Stimulated activated CD4-positive, alpha-beta T cell treated with anti-CD3 and anti-CD28 coated beads, Interleukin-2, amount 100 ng/mL, for 4 hours (primary cell): ENCODE results near the gene FAM167B.
"Not testable (repeated sequence)": the region's sequence is repeated elsewhere in the genome, so short reads cannot be mapped to it uniquely, and the experiment has no call there.

Source experiments
- DNase-seq: peaks from one replicate; pipeline ENCODE4 v3.0.0-alpha.2; 2020; ENCODE audit warnings: low read depth

Gene FAM167B

DNA sequence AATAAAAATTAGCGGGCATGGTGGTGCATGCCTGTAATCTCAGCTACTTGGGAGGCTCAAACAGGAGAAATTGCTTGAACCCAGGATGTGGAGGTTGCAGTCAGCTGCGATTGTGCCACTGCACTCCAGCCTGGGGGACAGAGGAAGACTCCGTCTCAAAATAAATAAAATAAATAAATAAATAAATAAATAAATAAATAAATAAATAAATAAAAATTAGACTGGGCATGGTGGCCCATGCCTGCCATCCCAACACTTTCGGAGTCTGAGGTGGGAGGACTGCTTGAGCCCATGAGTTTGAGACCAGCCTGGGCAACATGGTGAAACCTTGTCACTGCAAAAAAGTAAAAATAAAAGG lies 16.2 kb downstream of the FAM167B start:
- DNase-seq: not testable (repeated sequence)

DNA sequence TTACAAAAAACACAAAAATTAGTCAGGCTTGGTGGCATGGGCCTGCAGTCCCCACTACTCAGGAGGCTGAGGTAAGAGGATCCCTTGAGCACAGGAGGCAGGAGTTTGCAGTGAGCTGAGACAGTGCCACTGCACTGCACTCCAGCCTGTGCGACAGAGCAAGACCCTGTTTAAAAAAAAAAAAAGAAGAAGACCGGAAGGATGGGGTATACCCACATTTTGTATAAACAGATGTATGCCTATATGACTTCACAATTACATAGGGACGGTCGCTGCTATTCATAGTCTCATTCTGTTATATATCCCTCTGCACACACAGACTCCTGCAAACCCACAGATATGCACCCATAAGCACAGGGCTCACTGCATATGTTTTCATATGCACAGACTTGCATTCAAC lies 16.7 kb downstream of the FAM167B start:
- no peak for DNase-seq

DNA sequence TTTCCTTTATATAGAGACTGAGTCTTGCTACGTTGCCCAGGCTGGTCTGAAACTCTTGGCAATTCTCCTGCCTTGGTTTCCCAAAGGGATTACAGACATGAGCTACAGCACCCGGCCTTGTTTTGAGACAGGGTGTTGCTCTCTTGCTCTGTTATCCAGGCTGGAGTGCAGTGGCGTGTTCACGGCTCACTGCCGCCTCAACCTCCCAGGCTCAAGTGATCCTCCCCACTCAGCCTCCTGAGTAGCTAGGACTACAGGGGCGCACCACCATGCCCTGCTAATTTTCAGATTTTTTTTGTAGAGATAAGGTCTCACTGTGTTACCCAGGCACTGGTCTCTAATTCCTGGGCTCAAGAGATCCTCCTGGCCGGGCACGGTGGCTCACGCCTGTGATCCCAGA lies 18.8 kb downstream of the FAM167B start:
- DNase-seq: no peak

DNA sequence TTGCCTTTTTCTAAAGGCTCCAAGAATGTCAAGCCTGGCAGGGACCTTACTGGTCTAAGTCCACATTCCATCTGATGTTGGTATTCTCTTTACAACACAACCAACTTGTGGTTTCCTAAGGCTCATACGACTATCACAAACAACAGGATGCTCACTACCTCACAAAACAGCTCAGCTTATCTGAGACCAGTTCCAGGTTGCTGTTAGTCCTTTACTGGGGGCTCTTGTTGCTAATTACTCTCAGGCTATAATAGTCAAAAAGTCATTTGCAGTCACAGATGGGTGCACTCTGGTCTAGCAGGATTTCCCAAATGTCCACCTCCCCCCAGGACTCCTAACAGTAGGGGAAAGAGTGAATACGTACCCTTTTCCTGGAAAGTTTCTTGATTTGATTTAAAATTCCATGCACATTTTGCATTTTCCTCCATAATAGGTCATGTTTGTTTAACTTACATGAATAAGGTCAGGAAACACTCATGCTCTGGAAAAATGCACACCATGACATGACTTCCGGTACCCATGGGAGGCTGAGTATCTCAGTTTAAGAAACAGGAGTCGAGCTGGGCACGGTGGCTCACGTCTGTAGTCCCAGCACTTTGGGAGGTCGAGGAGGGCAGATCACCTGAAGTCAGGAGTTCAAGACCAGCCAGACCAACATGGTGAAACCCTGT lies 20.0 kb downstream of the FAM167B start:
- DNase-seq: no peak

DNA sequence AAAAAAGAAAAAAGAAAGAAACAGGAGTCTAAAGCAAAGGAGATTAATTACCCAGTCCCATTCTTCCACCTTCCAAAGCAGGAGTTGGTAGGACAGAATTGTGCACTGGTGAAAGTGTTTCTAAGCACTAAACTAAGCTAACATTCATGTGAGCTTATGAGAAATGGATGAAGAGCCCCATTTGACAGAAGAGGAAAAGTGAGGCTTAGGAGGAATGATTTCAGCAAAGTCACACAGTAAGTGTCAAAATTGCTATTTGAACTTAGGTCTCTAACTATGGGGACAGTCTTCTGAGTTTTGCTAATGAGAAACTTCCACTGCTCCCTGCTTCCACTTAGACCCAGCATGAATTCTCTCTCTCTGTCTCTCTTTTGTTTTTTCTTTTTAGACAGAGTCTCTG lies 22.7 kb downstream of the FAM167B start:
- no peak for DNase-seq

DNA sequence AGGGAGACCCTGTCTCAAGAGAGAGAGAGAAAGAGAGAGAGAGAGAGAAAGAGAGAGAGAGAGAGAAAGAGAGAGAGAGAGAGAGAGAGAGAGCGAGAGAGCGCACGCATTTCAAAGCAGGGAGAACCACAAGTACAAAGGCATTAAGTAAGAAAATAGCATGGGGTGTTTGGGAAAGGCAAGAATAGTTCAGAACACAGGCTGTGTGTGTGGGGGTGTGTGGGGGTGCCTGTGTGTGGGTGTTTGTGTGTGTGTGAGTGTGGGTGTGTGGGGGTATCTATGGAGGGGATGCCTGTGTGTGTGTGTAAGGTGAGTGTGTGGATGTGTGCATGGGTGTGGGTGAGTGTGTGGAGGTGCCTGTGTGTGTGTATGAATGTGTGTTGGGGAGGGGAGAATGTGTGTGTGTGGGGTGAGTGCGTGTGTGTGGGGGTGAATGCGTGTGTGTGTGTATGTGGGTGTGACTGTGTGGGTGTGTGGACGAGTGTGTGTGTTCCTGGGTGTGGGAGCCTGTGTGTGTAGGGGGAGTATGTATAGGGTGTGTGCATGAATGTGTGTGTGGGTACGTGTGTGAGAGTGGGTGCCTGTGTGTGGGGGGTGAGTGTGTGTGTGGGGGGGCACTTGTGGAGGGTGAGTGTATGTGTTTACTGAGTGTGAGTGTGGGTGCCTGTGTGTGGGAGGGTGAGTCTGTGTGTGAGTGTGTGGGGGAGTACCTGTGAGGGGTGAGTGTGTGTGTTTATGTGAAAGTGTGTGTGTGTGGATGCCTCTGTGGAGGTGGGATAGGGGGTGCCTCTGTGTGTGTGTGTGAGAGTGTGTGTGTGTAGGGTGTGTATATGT lies 25.8 kb downstream of the FAM167B start:
- peak; percentile 46 for DNase-seq

DNA sequence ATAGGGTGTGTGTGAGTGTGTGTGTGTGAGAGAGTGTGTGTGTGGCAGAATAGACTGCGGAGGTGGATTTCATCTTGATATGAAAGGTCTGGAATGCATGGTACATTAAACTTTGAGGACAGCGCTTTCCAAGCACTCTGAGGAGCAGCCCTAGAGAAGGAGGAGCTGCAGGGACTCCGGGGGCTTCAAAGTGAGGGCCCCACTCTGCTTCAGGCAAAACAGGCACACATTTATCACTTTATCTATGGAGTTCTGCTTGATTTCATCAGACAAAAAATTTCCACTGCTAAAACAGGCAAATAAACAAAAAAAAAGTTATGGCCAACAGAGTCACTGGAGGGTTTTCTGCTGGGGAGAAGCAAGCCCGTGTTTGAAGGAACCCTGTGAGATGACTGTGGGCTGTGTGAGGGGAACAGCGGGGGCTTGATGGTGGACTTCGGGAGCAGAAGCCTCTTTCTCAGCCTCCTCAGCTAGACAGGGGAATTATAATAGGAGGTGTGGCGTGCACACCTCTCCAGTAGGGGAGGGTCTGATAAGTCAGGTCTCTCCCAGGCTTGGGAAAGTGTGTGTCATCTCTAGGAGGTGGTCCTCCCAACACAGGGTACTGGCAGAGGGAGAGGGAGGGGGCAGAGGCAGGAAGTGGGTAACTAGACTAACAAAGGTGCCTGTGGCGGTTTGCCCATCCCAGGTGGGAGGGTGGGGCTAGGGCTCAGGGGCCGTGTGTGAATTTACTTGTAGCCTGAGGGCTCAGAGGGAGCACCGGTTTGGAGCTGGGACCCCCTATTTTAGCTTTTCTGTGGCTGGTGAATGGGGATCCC lies 26.6 kb downstream of the FAM167B start:
- DNase-seq: peak; percentile 90

DNA sequence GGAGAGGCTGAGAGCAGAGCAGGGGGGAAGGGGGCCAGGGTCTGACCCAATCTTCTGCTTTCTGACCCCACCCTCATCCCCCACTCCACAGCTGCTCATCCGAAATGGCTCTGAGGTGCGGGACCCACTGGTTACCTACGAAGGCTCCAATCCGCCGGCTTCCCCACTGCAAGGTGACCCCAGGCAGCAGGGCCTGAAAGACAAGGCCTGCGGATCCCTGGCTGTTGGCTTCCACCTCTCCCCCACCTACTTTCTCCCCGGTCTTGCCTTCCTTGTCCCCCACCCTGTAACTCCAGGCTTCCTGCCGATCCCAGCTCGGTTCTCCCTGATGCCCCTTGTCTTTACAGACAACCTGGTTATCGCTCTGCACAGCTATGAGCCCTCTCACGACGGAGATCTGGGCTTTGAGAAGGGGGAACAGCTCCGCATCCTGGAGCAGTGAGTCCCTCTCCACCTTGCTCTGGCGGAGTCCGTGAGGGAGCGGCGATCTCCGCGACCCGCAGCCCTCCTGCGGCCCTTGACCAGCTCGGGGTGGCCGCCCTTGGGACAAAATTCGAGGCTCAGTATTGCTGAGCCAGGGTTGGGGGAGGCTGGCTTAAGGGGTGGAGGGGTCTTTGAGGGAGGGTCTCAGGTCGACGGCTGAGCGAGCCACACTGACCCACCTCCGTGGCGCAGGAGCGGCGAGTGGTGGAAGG lies 27.8 kb downstream of the FAM167B start:
- DNase-seq: no peak

DNA sequence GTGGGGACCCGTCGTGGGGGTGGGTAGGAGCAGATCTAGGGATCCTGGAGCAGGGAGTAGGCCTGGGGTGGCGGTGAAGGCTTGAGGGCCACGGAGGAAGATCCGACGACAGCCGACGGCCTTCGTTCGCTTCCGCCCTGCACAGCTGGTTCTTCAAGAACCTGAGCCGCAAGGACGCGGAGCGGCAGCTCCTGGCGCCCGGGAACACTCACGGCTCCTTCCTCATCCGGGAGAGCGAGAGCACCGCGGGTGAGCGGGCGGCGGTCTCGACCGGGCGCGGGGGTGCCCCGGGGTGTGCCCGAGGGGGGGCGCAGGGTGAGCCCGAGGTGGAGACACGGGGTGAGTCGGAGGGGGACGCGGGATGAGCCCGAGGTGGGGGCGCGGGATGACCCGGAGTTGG lies 28.4 kb downstream of the FAM167B start:
- no peak for DNase-seq

DNA sequence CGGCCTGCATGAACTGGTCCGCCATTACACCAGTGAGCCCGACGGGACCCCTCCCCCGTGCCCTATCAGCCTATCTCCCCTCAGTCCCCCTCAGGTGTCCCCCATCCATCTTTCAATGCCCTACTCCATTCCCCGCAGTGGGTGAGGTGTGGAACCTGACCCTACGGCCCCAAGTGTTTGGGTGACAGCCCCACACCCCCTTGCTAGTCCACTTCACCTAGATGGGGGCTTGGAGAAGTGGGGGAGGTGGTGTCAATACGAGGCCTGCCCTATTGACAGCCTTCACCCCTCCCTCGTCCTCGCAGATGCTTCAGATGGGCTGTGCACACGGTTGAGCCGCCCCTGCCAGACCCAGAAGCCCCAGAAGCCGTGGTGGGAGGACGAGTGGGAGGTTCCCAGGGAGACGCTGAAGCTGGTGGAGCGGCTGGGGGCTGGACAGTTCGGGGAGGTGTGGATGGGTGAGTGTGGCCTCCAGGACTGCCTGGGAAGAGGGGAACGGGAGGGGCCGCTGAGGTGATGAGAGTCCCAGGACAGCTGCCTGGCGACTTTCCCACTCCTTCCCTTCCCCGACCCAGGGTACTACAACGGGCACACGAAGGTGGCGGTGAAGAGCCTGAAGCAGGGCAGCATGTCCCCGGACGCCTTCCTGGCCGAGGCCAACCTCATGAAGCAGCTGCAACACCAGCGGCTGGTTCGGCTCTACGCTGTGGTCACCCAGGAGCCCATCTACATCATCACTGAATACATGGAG lies 29.2 kb downstream of the FAM167B start:
- DNase-seq: no peak

DNA sequence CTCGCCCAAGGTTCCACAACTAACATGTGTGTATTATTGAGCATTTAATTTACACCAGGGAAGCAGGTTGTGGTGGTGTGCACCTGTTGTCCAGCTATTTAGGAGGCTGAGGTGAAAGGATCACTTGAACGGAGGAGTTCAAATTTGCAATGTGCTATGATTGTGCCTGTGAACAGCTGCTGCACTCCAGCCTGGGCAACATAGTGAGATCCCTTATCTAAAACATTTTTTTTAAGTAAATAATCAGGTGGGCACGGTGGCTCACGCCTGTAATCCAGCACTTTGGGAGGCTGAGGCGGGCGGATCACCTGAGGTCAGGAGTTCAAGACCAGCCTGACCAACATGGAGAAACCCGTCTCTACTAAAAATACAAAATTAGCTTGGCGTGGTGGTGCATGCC lies 37.8 kb downstream of the FAM167B start:
- not testable (repeated sequence) for DNase-seq

DNA sequence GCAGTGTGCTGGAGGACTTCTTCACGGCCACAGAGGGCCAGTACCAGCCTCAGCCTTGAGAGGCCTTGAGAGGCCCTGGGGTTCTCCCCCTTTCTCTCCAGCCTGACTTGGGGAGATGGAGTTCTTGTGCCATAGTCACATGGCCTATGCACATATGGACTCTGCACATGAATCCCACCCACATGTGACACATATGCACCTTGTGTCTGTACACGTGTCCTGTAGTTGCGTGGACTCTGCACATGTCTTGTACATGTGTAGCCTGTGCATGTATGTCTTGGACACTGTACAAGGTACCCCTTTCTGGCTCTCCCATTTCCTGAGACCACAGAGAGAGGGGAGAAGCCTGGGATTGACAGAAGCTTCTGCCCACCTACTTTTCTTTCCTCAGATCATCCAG lies 38.6 kb downstream of the FAM167B start:
- DNase-seq: no peak

DNA sequence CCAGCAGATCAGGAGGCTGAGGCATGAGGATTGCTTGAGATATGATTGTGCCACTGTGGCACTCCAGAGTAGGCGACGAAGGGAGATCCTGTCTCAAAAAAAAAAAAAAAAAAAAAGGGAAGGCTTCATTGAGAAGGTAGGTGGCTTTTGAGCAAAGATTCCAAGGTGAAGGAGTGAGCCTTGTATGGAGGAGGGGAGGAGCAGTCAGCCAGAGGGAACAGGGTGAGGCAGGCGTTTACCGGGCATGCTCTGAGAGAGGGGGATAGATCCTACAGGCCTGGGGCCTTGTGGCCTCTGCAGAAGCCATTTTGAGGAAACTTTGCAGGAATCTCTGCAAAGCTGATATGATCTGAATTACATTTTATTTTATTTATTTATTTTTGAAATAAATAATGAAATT lies 39.7 kb downstream of the FAM167B start:
- DNase-seq: no peak

DNA sequence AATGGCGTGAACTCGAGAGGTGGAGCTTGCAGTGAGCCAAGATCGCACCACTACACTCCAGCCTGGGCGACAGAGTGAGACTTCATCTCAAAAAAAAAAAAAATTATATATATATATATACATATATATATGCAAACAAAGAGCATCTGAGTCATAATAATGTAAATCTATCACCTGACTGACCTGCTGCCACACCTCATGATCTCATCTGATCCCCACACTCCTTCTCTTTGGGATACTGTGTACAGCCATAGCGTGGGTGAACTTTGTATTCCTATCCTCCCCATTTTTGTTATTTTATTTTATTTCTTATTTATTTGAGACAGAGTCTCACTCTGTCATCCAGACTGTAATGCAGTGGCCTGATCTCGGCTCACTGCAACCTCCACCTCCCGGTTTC lies 42.2 kb downstream of the FAM167B start:
- no peak for DNase-seq

DNA sequence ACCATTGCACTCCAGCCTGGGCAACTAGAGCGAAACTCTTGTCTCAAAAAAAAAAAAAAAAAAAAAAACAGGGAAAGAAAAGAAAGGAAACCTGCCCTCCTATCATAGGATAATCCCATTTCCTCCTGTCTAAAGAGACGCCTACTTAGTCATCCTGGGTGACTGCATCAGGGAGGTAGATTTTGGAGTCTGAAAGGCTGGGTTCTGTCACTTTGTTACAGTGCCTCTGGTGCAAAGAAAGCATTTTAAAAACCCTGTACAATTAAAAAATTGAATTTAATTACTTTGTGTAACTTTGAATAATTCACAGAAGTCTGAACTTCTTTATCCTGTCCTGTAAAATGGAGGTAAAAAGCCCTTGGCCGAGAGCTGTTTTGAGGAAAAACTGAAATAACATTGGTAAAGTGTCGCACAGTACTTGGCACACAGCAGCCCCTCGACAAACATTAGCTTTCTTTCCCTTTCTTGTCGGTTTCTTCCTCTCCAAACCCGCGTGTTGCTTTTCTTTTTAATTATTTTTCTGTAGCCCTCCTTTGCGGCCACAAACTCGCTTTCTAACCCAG lies 44.2 kb downstream of the FAM167B start:
- DNase-seq: no peak

DNA sequence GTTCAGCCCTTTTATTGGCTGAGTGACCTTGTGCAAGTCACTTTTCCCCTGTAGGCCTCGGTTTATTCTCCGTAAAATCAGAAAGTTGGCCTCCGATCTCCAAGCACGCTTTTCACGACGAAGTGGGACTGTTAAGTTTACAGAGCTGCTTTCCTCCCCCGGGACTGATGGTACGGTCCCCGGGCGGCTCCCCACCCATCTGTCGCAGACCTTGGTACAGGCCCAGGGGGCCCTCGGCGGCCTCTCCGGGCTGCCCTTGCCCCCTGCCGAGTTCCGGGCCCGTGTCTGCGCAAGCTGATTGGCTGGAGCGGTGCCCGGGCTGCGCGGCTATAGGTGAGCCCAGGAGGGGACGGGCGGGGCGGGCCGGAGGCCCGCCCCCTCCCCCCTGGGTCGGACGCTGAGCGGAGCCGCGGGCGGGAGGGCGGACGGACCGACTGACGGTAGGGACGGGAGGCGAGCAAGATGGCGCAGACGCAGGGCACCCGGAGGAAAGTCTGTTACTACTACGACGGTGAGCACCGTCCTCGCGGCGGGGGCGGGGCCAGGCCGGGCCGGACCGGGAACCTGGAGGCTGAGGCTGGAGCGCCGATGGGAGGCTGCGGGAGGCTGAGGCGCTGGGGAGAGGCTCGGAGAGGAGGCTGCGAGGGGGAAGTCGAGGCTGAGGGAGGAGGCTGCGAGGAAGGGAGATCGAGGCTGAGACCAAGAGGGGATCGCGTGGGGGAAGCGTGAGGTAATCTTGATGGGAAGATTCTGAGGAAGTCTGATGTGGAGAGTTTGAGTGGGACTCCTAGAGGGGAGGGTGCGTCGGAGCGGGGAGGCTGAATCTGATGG lies 44.9 kb downstream of the FAM167B start, which contains the start of gene HDAC1:
HDAC1 (plus strand) TSS at position 376 of the 831 bp plus-strand sequence; CDS start at position 463, 87 bp downstream.
- DNase-seq: peak; percentile 94

DNA sequence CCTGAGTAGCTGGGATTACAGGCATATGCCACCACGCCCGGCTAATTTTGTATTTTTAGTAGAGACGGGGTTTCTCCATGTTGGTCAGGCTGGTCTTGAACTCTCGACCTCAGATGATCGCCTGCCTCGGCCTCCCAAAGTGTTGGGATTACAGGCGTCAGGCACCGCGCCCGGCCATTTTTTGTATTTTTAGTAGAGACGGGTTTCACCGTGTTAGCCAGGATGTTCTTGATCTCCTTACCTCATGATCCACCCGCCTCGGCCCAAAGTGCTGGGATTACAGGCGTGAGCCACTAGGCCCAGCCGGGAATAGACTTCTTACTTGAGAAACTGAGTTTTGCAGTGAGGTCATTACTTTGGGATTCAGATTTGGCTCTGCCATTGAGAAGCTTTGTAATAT lies 51.2 kb downstream of the FAM167B start:
- DNase-seq: not testable (repeated sequence)
